ENCODE measurements around the gene GPR26. TPM values are rescaled to one million over a fixed set of nuclear protein-coding genes. Genes with fewer than 3 reads are reported as not detected.

Gene GPR26
- total and polyA plus RNA-seq, 2 donors (not counting 1 experiment from before 2014, with no cell fraction given): not detected

DNA sequence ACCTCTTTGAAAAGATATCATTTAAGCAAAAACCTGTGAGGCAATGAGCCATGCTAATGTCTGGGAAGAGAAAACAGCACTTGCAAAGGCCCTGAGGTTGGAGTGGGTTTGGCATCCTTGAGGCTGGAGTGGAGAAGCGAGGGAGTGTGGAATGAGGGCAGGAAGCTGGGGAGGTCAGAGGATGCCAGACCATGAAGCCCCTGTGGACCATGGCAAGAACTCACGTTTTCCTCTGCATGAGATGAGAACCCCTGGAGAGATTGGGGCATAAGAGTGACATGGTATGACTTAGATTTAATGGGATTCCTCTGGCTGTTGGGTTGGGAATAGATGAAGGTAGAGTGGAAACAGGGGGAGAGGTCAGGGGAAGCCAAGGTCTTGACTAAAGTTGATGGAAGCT, 49.4 kb downstream of the GPR26 start:
- H3K4me1 ChIP-seq (ENCODE audit: control insufficient read depth in 2 of 2, insufficient read depth in 2 of 2, low read length in 2 of 2): no peaks in the 10 kb centered on the region
- H3K9me3 ChIP-seq (ENCODE audit: control extremely low read depth in 1 of 3, control insufficient read depth in 2 of 3, insufficient read depth in 1 of 3, low read length in 2 of 3): peaks cover 0 to 10% (median 0%) of the 10 kb centered on the region in 3 donors
- ChIA-PET CTCF (no interaction called here), POLR2A (no interaction called here)
- no peak overlapping the region for H3K27ac Mint-ChIP-seq
- H3K9me3 Mint-ChIP-seq (ENCODE audit: insufficient read depth): peaks cover 2% of the 10 kb centered on the region
- H3K27me3 Mint-ChIP-seq: peaks cover 18% of the 10 kb centered on the region
- H3K36me3 ChIP-seq (replicated peaks in 1 of 2; ENCODE audit: control extremely low read depth in 1 of 2, control insufficient read depth in 1 of 2, extremely low read depth in 1 of 2, insufficient read depth in 2 of 2, low read length in 1 of 2): no peaks in the 10 kb centered on the region
- H4K20me1 ChIP-seq (ENCODE audit: control insufficient read depth, insufficient read depth, low read length, poor library complexity, severe bottlenecking): no peaks in the 10 kb centered on the region
- intact Hi-C loops (cut with micrococcal nuclease): no loop called here
- no peak overlapping the region for H2AFZ ChIP-seq (ENCODE audit: insufficient read depth, low read depth, low read length, poor library complexity, severe bottlenecking)
- DNase-seq (no peak), ATAC-seq (ENCODE audit: low read depth) (no peak)
- H3K79me2 ChIP-seq (ENCODE audit: control insufficient read depth, insufficient read depth, low read length): no peaks in the 10 kb centered on the region
- H3K9ac ChIP-seq (ENCODE audit: low read length): no peak overlapping the region
- TF ChIP-seq EZH2 (IDR thresholded peaks at IDR 0.05; ENCODE audit: borderline replicate concordance, insufficient read depth, low read depth, low read length, poor library complexity, severe bottlenecking): no peak
- TF ChIP-seq, protein P1, sequence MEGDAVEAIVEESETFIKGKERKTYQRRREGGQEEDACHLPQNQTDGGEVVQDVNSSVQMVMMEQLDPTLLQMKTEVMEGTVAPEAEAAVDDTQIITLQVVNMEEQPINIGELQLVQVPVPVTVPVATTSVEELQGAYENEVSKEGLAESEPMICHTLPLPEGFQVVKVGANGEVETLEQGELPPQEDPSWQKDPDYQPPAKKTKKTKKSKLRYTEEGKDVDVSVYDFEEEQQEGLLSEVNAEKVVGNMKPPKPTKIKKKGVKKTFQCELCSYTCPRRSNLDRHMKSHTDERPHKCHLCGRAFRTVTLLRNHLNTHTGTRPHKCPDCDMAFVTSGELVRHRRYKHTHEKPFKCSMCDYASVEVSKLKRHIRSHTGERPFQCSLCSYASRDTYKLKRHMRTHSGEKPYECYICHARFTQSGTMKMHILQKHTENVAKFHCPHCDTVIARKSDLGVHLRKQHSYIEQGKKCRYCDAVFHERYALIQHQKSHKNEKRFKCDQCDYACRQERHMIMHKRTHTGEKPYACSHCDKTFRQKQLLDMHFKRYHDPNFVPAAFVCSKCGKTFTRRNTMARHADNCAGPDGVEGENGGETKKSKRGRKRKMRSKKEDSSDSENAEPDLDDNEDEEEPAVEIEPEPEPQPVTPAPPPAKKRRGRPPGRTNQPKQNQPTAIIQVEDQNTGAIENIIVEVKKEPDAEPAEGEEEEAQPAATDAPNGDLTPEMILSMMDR (IDR thresholded peaks at IDR 0.05): no peak
- H3K4me2 ChIP-seq (replicated peaks; ENCODE audit: low read depth, low read length, poor library complexity, severe bottlenecking): no peak overlapping the region
- 72% methylated on average over 2 of the region's 2 CpGs for WGBS (ENCODE audit: insufficient coverage)
- H3K4me1 Mint-ChIP-seq: no peaks in the 10 kb centered on the region
- H3K27me3 ChIP-seq (replicated peaks in 1 of 4; ENCODE audit: control extremely low read depth in 1 of 4, control insufficient read depth in 3 of 4, insufficient read depth in 4 of 4, low read length in 3 of 4): no peaks in the 10 kb centered on the region
- no peak overlapping the region for H3K4me3 ChIP-seq (ENCODE audit: control extremely low read depth in 1 of 5, extremely low read depth in 1 of 5, insufficient read depth in 1 of 5, low read depth in 2 of 5, low read length in 4 of 5)
- no peak overlapping the region for H3K4me3 Mint-ChIP-seq
- no peak overlapping the region for H3K27ac ChIP-seq (ENCODE audit: low read length in 2 of 2)

DNA sequence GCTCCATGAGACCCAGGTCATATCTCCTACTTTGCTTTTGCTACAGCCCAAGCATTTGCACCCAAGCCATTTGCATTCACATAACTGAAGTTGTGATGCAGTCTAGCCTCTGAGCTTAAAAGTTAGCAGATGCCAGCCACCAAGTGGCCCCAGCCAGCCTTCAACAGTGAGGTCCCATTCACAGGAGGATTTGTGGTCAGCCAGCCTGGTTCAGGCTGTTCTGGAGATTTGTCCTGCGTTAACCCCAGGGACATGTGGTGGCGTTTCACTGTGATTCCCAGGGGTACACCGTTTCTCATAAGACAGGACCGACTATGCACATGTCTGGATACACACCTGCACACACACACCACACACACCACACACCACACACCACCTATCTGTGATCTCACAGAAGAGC, 51.2 kb downstream of the GPR26 start:
- Histone ChIP-seq H3K27me3 (replicated peaks in 1 of 4; ENCODE audit: control extremely low read depth in 1 of 4, control insufficient read depth in 3 of 4, insufficient read depth in 4 of 4, low read length in 3 of 4) (peaks cover 0 to 2% (median 0%) of the 10 kb centered on the region in 4 experiments), H2AFZ (ENCODE audit: insufficient read depth, low read depth, low read length, poor library complexity, severe bottlenecking) (no peak overlapping the region), H3K9ac (ENCODE audit: low read length) (no peak overlapping the region), H3K36me3 (replicated peaks in 1 of 2; ENCODE audit: control extremely low read depth in 1 of 2, control insufficient read depth in 1 of 2, extremely low read depth in 1 of 2, insufficient read depth in 2 of 2, low read length in 1 of 2) (no peaks in the 10 kb centered on the region), H3K79me2 (ENCODE audit: control insufficient read depth, insufficient read depth, low read length) (no peaks in the 10 kb centered on the region), H3K4me3 (ENCODE audit: control extremely low read depth in 1 of 5, extremely low read depth in 1 of 5, insufficient read depth in 1 of 5, low read depth in 2 of 5, low read length in 4 of 5) (no peak overlapping the region), H3K4me2 (replicated peaks; ENCODE audit: low read depth, low read length, poor library complexity, severe bottlenecking) (no peak overlapping the region), H3K9me3 (ENCODE audit: control extremely low read depth in 1 of 3, control insufficient read depth in 2 of 3, insufficient read depth in 1 of 3, low read length in 2 of 3) (peaks cover 0 to 10% (median 0%) of the 10 kb centered on the region in 3 donors), H3K27ac (ENCODE audit: low read length in 2 of 2) (no peak overlapping the region), H4K20me1 (ENCODE audit: control insufficient read depth, insufficient read depth, low read length, poor library complexity, severe bottlenecking) (no peaks in the 10 kb centered on the region), H3K4me1 (ENCODE audit: control insufficient read depth in 2 of 2, insufficient read depth in 2 of 2, low read length in 2 of 2) (no peaks in the 10 kb centered on the region)
- Mint-ChIP-seq H3K9me3 (ENCODE audit: insufficient read depth) (peaks cover 2% of the 10 kb centered on the region), H3K4me3 (no peak overlapping the region), H3K27me3 (peaks cover 25% of the 10 kb centered on the region), H3K27ac (no peak overlapping the region), H3K4me1 (no peaks in the 10 kb centered on the region)
- TF ChIP-seq, protein P1 (IDR thresholded peaks at IDR 0.05): no peak
- TF ChIP-seq EZH2 (IDR thresholded peaks at IDR 0.05; ENCODE audit: borderline replicate concordance, insufficient read depth, low read depth, low read length, poor library complexity, severe bottlenecking): no peak
- DNase-seq: no peak
- POLR2A ChIA-PET: no interaction called here
- intact Hi-C loops (cut with micrococcal nuclease): no loop called here
- ATAC-seq (ENCODE audit: low read depth): no peak
- CTCF ChIA-PET: no interaction called here
- 98% methylated on average over 4 of the region's 4 CpGs for WGBS (ENCODE audit: insufficient coverage)

Measured in B cell (primary cell).